A204.1 (cell line): ENCODE results near the gene NBAS.

Experiments used
- FAIRE-seq: peaks from 2 replicates; lab custom pipeline; 2012; peaks lifted over from hg19 to GRCh38; lab: Jason Lieb, UNC

The NBAS gene

DNA sequence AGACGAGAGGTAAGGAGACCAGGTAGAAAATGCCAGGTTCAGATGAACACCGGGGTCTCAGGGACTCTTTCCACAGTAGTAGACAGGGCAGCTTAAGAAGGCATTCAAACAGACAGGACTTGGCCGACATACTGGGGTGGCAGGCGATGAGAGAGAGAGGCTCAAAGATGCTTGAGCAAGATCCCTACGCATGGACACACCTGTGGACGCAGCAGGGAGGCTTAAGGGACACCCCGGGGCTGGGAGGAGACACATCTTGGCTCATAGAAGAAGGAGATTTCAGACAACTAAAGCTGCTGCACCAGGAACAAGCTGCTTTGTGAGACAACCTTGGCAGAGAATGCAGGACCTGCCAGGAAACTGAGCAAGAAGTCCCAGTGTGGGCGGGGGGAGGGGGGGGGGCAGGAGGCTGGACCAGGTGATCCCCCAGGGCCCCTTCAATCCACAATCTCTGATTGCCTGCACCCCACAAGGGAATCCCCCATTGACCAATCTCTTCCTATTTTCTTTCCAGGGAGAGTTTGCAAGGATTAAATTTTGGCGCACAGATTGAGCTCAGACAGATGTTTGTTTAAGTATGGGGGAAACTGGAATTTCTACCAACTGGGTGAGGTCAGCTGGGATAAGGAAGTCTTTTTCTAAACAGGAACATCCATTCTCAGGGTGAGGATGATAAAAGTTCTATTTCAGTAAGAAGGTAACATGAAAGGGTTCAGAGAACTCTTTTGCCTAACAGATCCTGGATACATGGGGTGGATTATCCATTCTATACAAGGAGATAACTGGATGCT is 400.7 kb downstream of the NBAS start:
- FAIRE-seq, result no peak

DNA sequence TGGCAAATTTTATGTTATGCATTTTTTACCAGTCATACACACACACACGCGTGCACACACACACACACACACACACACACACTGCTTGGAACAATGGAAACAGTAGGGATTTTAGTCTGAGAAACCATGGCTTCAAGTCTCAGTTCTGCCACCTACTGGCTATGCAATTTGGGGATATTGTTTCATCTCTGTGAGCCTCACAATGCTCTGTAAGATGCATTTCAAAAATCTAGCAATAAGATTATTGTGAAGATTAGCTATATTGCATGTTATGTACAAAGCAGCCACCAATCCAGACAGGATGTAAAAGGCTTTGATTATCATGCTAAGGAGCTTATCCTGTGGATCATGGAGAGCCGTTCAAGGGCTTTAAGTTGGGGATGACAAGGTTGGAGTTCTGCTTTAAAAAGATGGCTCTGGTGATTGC is 401.4 kb downstream of the NBAS start:
- no peak for FAIRE-seq

- FAIRE-seq, result no peak
Measured at GRCh38 chr2:15159206-15159605, 401.9 kb downstream of the NBAS start.

DNA sequence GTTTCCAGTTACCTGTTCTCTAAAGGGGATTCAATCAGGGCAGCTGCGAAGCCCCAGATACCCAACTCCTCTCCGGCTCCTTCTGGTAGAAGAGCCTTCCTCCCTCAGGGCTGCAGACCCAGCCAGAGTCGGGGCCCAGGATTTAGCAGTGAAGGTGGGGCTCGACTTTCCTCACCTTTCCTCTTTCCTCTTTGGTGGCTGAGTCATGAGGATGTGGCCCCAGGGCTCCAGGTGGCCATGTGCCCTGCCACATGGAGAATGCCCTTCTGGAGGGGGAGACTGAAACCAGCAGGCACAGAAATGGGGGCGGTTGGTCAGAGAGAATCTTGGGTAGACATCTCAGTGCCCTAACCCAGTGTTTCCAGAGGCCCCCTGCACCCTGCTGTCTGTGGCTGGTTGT is 402.6 kb downstream of the NBAS start:
- FAIRE-seq, result no peak

- no peak for FAIRE-seq
Measured at GRCh38 chr2:15158100-15158499, 403.0 kb downstream of the NBAS start.

GRCh38 chr2:15155959-15156574 is 405.1 kb downstream of the NBAS start:
- no peak for FAIRE-seq

DNA sequence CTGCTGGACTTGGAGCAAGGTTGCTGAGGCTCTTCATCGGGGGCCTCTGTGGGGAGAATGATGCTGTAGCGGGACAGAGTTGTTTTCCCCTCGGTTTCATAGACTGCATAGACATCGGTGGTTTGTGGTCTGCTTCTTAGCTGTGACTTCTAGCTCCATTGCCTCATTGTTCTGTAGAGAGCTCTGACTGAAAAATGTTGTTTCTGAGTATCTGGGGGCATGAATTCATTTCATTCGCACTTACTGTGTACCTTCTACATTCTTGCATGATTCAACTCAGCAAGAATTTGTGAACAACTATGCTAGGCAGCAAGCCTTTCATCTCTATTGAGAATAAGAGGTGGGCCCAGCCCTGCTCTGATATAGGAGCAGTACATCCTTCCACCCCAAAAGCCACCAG is 406.8 kb downstream of the NBAS start:
- no peak for FAIRE-seq

- FAIRE-seq, result no peak
Measured at GRCh38 chr2:15152382-15152781, 408.8 kb downstream of the NBAS start.

DNA sequence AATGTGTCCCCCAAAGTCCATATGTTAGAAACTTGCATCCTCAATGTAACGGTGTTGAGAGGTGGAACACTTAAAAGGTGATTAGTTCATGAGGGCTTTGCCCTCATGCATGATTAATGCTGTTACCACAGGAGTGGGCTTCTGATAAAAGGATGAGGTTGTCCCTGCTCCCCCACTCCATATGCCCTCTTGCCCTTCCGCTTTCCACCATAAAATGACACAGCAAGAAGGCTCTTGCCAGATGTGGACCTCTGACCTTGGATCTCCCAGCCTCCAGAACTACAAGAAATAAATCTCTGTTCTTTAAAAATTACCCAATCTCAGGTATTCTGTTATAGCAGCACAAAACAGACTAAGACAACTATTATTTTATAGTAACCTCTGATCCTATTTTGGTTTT is 412.1 kb downstream of the NBAS start:
- no peak for FAIRE-seq

DNA sequence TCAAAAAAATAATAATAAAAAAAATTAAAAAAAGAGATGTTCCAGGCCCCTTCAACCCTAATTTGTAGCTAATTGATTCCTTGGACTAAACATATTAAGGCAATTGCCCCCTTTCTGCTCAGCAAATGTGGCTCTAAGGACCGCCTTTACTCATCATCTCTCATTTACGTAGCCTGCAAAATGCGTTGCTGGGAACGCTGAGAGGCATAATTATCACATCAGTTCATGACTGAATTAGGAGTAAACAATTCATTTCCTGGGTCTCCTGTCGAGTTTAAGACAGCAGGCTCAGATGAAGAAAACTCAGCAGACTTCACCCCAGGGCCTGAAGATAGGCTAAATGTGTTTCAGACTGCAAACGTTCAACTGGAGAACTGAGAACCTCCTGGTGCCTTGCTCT is 413.5 kb downstream of the NBAS start:
- FAIRE-seq, result no peak

GRCh38 chr2:15146960-15147359 is 414.2 kb downstream of the NBAS start:
- FAIRE-seq, result no peak

GRCh38 chr2:15145919-15146318 is 415.2 kb downstream of the NBAS start:
- FAIRE-seq, result no peak

- FAIRE-seq, result no peak
Measured at GRCh38 chr2:15145046-15145817, 415.9 kb downstream of the NBAS start.

GRCh38 chr2:15142069-15142689 is 419.0 kb downstream of the NBAS start:
- FAIRE-seq, result no peak

- FAIRE-seq, result no peak
Measured at GRCh38 chr2:15141211-15141610, 419.9 kb downstream of the NBAS start.

DNA sequence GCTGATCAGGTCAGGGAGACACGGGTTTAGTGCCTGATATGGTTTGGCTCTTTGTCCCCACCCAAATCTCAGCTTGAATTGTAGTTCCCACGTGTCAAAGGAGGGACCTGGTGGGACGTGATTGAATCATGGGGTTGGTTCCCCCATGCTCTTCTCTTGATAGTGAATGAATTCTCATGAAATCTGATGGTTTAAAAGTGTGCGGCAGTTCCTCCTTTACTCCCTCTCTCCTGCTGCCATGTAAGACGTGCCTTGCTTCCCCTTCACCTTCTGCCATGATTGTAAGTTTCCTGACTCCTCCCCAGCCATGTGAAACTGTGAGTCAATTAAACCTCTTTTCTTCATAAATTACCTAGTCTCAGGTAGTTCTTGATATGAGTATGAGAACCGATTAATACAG is 424.5 kb downstream of the NBAS start:
- no peak for FAIRE-seq

DNA sequence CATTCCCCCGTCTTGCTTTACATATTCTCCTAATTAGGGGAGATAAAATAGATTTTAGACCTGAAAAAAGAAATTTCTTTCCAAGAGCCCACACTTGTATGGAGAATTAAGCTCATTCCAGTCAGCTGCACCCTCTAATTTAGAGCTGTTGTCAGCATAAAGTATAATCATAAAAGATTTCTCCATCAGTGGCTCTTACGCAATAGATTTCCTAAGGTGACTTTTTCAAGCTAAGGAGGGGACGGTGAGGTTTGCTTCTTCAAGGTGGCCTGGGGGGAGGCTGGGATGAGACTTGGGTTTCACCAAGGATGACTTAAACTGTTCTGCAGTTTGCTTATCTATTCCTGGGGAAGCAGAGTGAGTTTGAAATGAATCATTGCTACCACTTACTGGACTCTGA is 426.2 kb downstream of the NBAS start:
- FAIRE-seq, result no peak

DNA sequence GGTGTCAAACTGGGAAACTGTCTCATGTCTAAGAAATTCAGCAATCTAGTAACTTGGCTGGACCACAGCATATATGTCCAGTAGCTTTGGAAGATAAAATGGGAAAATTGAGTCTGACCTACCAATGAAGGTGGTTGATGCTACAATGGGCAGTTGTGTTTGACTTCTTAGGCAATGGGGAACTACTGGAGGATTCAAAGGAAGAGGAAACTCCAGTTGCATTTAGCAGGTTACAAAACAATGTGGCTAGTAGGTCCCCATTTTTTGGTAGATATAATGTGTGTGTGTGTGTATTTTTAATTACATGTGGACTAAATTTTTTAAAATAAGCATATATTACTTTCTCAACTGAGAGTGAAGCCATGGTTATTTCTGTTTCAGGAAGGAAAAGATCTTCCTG is 427.7 kb downstream of the NBAS start:
- no peak for FAIRE-seq

GRCh38 chr2:15128846-15129245 is 432.3 kb downstream of the NBAS start:
- FAIRE-seq, result no peak

DNA sequence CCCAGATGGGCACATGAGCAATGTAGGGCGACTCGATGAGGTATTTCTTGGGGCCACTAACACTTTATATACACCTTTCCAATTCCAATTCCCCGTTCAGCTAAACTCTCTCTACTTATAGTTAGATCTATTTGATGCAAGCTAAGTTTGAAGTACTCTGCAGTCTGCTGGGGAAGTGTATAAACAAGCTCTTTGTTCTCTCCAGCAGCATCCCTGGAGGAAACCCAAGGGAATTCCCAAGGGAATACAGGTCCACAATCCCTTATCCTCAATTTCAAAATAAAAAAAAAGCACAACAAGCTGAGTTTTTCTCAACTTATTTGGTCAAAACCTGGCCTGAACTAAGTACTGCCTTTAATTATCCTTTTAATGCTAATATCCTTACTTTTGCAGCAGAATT is 433.3 kb downstream of the NBAS start:
- FAIRE-seq, result no peak

GRCh38 chr2:15127301-15127700 is 433.8 kb downstream of the NBAS start:
- FAIRE-seq, result no peak

GRCh38 chr2:15126373-15126772 is 434.8 kb downstream of the NBAS start:
- no peak for FAIRE-seq

DNA sequence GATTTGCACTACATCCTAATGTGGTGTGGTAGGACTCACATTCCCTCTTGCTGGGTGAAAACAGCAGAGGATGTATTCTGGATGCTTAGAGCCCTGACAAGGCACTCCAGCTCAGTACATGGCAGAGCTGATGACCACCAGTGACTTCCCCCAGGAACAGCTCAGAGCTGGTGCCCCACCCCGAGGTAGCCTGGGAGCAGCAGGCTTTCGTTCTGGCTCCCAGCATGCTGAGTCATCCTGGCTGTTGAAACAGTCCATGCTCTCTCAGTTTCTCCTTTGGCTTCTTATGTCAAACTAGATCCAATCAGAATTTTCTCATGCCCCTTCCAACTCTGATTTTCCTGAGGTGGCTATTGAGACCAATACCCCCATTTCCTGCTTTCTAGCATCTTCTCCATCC is 438.2 kb downstream of the NBAS start:
- FAIRE-seq, result no peak
